ENCODE data around the gene SDK2. TPM values are rescaled to one million over a fixed set of nuclear protein-coding genes. Genes with fewer than 3 reads are reported as not detected.
A peak's percentile ranks its signal among the peaks of the same experiment; 100 is the strongest.

SDK2 gene
- polyA plus RNA-seq, 6 donors from 2014 or later, result 0.10 to 6.3 (median 1.6) TPM

DNA sequence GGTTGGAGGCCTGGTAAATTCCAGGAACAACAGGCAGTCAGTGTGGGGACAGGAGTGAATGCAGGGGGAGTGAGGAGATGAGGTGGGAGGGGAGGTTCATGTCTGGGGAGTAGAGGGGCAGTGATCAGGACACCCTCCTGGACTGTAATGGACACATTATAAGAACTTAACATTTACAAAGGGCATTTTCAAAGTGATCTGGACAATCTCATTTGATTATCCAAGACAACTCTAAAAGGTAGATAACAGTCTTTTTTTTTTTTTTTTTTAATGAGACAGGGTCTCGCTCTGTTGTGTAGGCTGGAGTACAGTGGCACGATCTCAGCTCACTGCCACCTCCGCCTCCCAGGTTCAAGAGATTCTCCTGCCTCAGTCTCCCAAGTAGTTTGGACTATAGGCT is 5.7 kb downstream of the SDK2 start:
- Mint-ChIP-seq H3K27me3 (no peaks in the 10 kb centered on the region), H3K9me3 (no peaks in the 10 kb centered on the region), H3K4me3 (peak overlapping the region in 2 of 8 donors; percentile 31 to 59), H3K27ac (peak overlapping the region in 2 of 6 donors; percentile 62 to 75), H3K4me1 (peaks cover 33 to 65% (median 52%) of the 10 kb centered on the region in 3 donors), H3K36me3 (no peaks in the 10 kb centered on the region)
- ATAC-seq (ENCODE audit: low read depth in 2 of 2) (no peak), DNase-seq (no peak)

DNA sequence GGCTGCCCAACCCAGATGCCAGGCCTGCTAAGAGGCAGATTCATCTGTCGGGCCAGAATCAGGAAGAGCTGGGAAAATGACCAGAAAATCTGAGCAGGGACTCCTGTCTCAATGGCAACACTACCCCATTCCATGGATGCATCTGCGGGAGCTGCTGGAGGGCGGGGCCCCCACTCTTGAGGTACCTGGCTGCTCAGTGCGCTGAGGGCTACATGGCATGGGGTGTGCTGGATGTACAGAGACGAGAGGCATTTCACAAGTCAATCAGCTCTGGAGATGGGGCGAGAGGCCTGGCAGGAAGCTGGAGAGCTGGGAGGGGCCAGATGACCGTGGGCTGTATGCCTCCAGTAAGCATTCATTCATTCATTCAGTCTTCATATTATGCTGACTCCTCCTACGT is 6.4 kb downstream of the SDK2 start:
- Mint-ChIP-seq H3K4me1 (peaks cover 33 to 65% (median 53%) of the 10 kb centered on the region in 3 donors), H3K27ac (peak overlapping the region in 1 of 6 donors; percentile 69), H3K4me3 (peak overlapping the region in 1 of 8 donors; percentile 59), H3K36me3 (no peaks in the 10 kb centered on the region), H3K27me3 (no peaks in the 10 kb centered on the region), H3K9me3 (no peaks in the 10 kb centered on the region)
- no peak for ATAC-seq (ENCODE audit: low read depth in 2 of 2)
- DNase-seq, result no peak

DNA sequence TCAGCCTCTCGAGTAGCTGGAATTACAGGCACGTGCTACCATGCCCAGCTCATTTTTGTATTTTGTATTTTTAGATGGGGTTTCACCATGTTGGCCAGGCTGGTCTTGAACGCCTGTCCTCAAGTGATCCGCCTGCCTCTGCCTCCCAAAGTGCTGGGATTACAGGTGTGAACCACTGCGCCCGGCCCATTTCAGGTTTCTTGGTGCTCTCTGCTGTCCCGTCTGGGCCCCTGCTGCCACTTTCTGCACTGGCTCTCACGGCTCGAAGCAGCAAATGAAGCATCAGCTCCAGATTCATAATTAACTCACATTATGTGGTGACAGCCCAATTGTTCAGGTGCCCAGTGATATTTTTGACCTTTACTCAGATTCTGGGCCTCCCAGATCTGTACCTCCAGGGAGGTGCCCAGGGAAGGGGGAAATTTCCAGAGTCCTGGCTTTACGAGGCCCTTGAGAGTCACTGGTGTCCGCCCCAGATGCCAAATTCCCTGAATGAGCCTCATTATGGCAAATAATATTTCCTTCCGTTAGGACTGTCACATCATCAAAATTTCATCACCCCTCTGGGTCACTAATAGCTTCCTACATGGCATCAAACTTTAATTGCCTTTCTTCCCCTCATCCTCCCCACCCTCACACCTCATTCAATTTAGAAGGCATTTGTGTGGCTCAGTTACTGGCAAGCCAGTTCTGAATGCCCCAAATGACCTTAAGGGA is 9.0 kb downstream of the SDK2 start:
- DNase-seq, result no peak
- no peak for ATAC-seq (ENCODE audit: low read depth in 2 of 2)
- no peaks in the 10 kb centered on the region for H3K36me3 Mint-ChIP-seq
- H3K27ac Mint-ChIP-seq, result peak overlapping the region in 2 of 6 donors; percentile 24 to 77
- H3K9me3 Mint-ChIP-seq, result no peaks in the 10 kb centered on the region
- H3K27me3 Mint-ChIP-seq, result no peaks in the 10 kb centered on the region
- H3K4me3 Mint-ChIP-seq, result peak overlapping the region in 1 of 8 donors; percentile 15
- peaks cover 26 to 56% (median 55%) of the 10 kb centered on the region in 3 donors for H3K4me1 Mint-ChIP-seq

DNA sequence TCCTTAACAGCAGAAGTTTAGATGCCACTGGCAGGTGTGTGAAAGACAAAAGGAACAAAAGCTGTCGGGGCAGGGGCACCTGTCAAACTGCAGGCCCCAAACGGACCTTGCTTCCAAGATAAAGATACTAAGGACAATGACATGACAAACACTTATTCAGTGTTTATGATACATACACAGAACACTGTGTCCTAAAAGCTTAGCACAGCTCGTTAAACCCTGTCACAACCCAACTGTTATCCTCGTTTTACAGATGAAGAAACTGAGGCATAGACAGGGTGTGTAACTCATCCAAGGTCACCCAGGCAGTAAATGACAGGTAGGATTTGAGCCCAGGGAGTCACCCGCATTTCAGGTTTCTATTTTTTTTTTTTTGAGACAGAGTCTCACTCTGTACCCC is 9.6 kb downstream of the SDK2 start:
- no peak for ATAC-seq (ENCODE audit: low read depth in 2 of 2)
- Mint-ChIP-seq H3K27me3 (no peaks in the 10 kb centered on the region), H3K4me1 (peaks cover 26 to 55% (median 53%) of the 10 kb centered on the region in 3 donors), H3K4me3 (no peak overlapping the region), H3K27ac (peak overlapping the region in 1 of 6 donors; percentile 59), H3K36me3 (no peaks in the 10 kb centered on the region), H3K9me3 (no peaks in the 10 kb centered on the region)
- no peak for DNase-seq

DNA sequence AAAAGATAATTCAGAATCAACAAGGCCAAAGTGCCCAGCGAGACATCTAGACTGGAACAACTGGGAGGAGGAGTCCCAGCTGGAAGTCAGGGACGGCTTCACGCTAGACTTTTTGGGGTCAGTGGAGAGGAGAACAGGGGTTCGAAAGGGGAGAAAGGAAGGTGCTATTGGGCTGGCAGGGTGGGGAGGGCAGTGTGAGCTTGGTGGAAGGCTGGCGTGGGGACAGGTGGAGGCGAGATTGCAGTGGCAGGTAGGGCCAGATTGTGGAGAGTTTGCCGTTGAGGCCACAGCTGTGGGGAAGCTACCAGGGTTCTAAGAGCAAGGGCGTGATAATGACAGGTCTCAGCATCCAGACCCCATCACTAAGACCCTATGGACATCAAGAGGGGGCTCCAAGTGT is 10.5 kb downstream of the SDK2 start:
- Mint-ChIP-seq H3K4me1 (peaks cover 26 to 60% (median 59%) of the 10 kb centered on the region in 3 donors), H3K27me3 (no peaks in the 10 kb centered on the region), H3K9me3 (no peaks in the 10 kb centered on the region), H3K4me3 (peak overlapping the region in 1 of 8 donors; percentile 68), H3K27ac (peak overlapping the region in 1 of 6 donors; percentile 69), H3K36me3 (no peaks in the 10 kb centered on the region)
- DNase-seq, result no peak
- ATAC-seq (ENCODE audit: low read depth in 2 of 2), result no peak

DNA sequence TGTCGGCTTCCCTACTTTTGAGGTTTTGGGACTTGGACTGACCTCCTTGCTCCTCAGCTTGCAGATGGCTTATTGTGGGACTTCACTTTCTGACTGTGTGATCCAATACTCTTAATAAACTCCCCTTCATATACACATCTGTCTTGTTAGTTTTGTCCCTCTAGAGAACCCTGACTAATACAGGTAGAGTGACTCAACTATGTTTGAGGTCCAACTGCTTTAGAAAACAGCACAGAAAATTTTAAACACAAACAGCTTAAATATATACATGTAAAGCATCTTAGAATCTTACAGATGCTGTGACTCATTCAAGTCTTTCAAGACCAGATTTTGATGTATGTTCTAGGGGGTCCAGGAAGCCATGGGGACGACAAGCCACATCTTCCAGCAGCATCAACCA is 11.7 kb downstream of the SDK2 start:
- Mint-ChIP-seq H3K27ac (peak overlapping the region in 2 of 6 donors; percentile 60 to 61), H3K27me3 (no peaks in the 10 kb centered on the region), H3K4me1 (peaks cover 20 to 53% (median 51%) of the 10 kb centered on the region in 3 donors), H3K4me3 (no peak overlapping the region), H3K9me3 (no peaks in the 10 kb centered on the region), H3K36me3 (no peaks in the 10 kb centered on the region)
- ATAC-seq (ENCODE audit: low read depth in 2 of 2) (no peak), DNase-seq (no peak)

DNA sequence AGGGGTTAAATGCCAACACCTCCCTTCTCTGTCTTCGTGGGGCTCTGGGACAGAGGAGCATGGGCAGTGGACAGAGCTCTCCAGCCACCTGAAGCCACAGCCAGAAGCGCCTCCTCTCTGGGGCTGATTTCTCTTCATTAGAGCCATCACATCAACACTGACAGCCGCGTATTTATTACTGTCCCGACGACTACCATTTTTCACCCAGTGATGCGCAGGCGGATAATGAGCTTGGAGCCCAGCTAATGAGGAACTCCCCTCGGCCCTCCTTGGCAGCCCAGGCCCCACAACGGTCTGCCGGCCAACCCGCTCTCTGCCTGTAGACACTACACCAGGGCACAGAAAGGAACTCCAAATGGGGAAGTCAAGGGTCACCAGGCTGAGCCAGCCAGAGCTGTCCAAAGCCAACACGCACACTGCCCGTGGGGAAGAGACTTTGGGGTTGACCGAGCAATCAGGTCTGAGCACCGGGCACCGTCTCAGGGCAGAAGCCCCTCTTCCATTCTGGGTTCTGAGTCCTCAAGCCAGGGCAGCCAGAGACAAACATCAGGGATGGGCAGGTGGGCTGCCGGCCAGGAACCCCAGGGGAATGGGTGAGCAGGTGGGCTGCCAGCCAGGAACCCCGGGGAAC is 13.2 kb downstream of the SDK2 start:
- Mint-ChIP-seq H3K36me3 (no peaks in the 10 kb centered on the region), H3K27ac (peak overlapping the region in 2 of 6 donors; percentile 32 to 75), H3K4me1 (peaks cover 25 to 59% (median 48%) of the 10 kb centered on the region in 3 donors), H3K9me3 (no peaks in the 10 kb centered on the region), H3K4me3 (no peak overlapping the region), H3K27me3 (no peaks in the 10 kb centered on the region)
- ATAC-seq (ENCODE audit: low read depth in 2 of 2), result no peak
- DNase-seq, result no peak

DNA sequence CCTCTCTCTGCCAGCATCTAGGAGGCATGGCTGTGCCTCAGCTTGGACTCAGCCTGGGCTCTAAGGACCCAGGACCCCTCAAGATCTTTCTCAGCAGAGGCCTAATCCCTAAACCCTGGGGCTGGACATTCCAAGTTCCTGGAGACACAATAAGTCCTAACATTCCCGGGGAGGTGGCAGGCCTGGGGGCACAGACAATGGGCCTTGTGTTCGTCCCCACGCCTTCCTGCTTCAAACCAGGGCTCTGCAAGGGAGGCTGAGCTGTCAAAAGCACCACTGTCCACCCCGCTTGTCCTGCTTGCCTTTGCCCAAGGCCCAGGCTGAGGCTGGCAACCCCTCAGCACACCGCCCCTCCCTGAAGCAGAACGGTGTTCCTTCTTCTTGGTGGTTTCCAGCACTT is 13.7 kb downstream of the SDK2 start:
- Mint-ChIP-seq H3K27me3 (no peaks in the 10 kb centered on the region), H3K27ac (peak overlapping the region in 1 of 6 donors; percentile 75), H3K4me3 (no peak overlapping the region), H3K36me3 (no peaks in the 10 kb centered on the region), H3K9me3 (no peaks in the 10 kb centered on the region), H3K4me1 (peaks cover 20 to 59% (median 43%) of the 10 kb centered on the region in 3 donors)
- ATAC-seq (ENCODE audit: low read depth in 2 of 2), result no peak
- no peak for DNase-seq

DNA sequence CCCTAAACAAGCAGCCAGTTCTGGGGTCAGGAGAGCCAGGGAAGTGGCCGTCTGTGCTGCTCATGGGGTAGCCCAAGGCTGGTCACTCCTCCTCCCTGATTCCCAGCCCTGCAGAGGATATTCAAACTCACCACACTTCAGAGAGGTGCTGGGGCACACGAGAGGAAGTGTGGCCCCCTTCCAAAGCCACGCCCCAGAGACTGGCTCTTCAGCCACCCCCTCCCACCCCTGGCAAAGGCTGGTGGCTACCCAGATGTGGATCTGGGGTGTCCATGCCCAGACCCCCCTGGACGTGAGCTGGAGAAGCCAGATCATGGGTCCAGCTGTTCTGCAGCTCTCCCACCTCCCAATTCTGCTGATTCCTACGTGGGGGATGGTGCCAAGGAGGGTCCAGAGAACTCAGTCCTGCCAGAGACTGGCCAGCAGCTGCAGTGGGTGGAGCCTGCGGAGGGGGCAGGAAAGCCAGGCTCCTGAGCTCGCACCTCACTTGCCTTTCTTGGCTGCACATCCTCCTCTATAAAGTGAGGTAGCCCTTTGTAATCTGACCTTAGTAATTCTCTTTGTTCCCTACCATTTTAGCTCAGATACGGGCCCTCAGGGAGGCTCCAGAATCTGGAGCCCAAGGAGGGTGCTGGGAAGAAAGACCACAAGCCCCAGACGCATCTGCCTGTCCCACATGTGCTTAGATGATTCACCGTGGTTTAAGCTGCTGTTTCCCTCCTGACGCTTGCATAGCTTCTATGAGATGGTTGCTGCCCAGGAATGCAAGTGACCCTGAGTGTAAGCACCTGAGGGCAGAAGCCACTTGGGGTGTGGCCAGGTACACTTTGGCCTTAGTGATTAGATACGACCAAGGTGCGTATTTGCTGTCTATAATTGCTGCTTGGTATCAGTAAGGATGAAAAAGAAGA is 15.3 kb downstream of the SDK2 start:
- no peaks in the 10 kb centered on the region for H3K27me3 Mint-ChIP-seq
- DNase-seq, result no peak
- peak overlapping the region in 3 of 6 donors; percentile 28 to 52 (median 41) for H3K27ac Mint-ChIP-seq
- peaks cover 19 to 68% (median 49%) of the 10 kb centered on the region in 3 donors for H3K4me1 Mint-ChIP-seq
- ATAC-seq (ENCODE audit: low read depth in 2 of 2), result no peak
- no peaks in the 10 kb centered on the region for H3K36me3 Mint-ChIP-seq
- peak overlapping the region in 1 of 8 donors; percentile 44 for H3K4me3 Mint-ChIP-seq
- no peaks in the 10 kb centered on the region for H3K9me3 Mint-ChIP-seq

DNA sequence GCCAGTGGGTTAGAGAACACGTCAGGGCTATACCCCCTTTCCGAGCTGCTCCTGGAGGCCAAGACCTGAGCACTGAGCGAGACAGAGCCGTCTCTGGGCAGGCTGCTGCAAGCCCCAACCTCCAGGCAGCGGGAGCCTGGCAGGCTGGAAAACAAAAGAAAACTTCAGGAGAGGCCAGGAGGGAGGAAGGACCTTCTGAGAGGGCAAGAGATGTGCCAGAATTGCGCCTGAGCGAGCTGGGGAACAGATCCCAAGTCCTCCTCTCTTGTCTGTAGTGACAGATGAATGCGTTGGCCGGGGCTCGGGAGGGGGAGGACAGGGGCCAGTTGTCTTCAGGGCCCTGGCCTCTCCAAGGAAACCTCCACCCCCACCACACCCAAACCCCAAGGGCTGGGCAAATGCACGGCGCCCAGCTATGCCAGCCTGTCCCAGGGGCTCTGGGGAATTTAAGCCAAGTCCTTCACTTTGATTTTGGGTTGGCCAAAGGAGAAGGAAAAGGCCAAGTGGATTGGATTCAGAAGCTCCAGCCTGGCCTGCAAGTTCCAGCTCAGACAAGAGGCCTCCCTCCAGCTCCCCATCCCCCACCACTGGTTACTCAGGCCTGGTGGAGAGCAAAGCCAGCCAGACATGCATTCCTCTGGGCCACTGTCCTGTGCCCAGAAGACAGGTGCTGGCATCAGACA is 18.1 kb downstream of the SDK2 start:
- no peak for DNase-seq
- no peak for ATAC-seq (ENCODE audit: low read depth in 2 of 2)
- Mint-ChIP-seq H3K27me3 (no peaks in the 10 kb centered on the region), H3K9me3 (no peaks in the 10 kb centered on the region), H3K4me3 (no peak overlapping the region), H3K36me3 (no peaks in the 10 kb centered on the region), H3K4me1 (peaks cover 24 to 71% (median 56%) of the 10 kb centered on the region in 3 donors), H3K27ac (peak overlapping the region in 1 of 6 donors; percentile 72)

DNA sequence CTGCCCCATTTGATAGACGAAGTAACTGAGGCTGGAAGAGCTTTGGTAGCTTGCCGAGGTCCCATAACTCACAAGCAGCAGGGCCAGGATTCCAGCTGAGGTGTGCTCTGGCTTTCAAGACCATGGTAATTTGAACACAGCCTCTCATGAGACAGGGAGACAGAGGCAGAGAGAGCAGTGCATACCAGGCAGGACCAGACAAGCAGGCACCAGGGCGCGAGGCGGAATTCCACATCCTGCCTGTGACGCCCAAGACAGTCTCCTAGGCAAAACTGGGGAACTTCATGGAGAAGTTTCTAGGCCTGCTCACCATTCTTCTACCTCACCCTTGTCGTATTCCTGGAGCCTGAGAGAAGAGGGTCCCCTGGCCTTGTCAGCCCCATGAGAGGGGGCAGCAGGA is 19.2 kb downstream of the SDK2 start:
- Mint-ChIP-seq H3K27ac (peak overlapping the region in 1 of 6 donors; percentile 81), H3K9me3 (peaks cover 0 to 2% (median 0%) of the 10 kb centered on the region in 7 donors)

DNA sequence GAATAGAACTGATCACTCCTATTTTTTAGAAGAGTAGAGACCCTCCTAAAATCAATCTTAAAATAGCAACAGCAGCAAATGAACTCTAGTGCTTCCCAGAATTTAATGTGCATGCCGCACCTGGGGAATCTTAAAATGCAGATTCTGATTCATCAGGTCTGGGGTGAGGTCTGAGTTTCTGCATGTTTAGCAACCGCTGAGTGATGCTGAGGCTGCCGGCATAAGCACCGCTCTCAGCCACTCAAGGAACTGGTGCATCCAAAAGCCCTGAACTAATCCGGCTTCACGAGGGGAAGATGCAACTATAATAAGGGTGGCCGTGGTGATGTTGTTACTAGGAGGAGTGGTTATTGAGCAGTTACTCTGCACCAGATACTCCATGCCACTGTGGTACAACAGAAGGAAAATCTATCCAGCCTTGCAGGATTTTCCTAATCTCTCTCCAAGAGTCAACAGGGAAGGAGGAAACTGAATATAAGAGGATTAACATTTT is 19.7 kb downstream of the SDK2 start:
- Mint-ChIP-seq H3K4me3 (no peak overlapping the region), H3K9me3 (peaks cover 0 to 3% (median 1%) of the 10 kb centered on the region in 7 donors), H3K36me3 (peaks cover under 1% of the 10 kb centered on the region in 2 donors), H3K27me3 (no peaks in the 10 kb centered on the region), H3K4me1 (peaks cover 33 to 83% (median 60%) of the 10 kb centered on the region in 3 donors), H3K27ac (peak overlapping the region in 1 of 6 donors; percentile 65)
- DNase-seq (no peak), ATAC-seq (ENCODE audit: low read depth in 2 of 2) (no peak)

More for the DNA sequence above, 19.2 kb downstream of the SDK2 start:
- no peak for DNase-seq
- ATAC-seq (ENCODE audit: low read depth in 2 of 2), result no peak
- Mint-ChIP-seq H3K4me3 (no peak overlapping the region), H3K36me3 (no peaks in the 10 kb centered on the region), H3K27me3 (no peaks in the 10 kb centered on the region), H3K4me1 (peaks cover 33 to 80% (median 60%) of the 10 kb centered on the region in 3 donors)
